Keratinocyte (primary cell): Measurements from ENCODE around the gene CCR5AS.

Source experiments
- CTCF ChIP-seq, 3 experiments: IDR thresholded peaks in 1 of 3; conservative IDR thresholded peaks in 1 of 3; optimal IDR thresholded peaks in 1 of 3; 2 replicates in 2 of 3; 3 replicates in 1 of 3; pipeline versions ENCODE3 to v1.5.1; 2011; ENCODE audit warnings: low read length in 3 of 3, mild to moderate bottlenecking in 3 of 3, moderate library complexity in 2 of 3, control low read depth in 1 of 3, inconsistent platforms in 1 of 3; ENCODE audit not compliant: insufficient read depth in 2 of 3; ENCODE audit errors: extremely low read depth in 1 of 3
- EZH2 ChIP-seq: IDR thresholded peaks from one replicate; pipeline ENCODE4 v1.6.1; 2012; ENCODE audit warnings: inconsistent platforms, mild to moderate bottlenecking, low read length, moderate library complexity

- no peak for TF ChIP-seq CTCF (optimal IDR thresholded peaks at IDR 0.05 in 1 of 3, IDR thresholded peaks at IDR 0.05 in 1 of 3, conservative IDR thresholded peaks at IDR 0.05 in 1 of 3; ENCODE audit: extremely low read depth in 1 of 3, insufficient read depth in 2 of 3, low read length in 3 of 3)
- TF ChIP-seq EZH2: no peak
Observed at GRCh38 chr3:46413951-46414350, 7.1 kb upstream of the CCR5AS start.
